Activated CD4-positive, alpha-beta T cell treated with anti-CD3 and anti-CD28 coated beads for 36 hours (primary cell): ENCODE results near the gene RARB. TPM values are rescaled to one million over a fixed set of nuclear protein-coding genes. Genes with fewer than 3 reads are reported as not detected.

ENCODE experiments used
- ATAC-seq: fragments of 200-7000 bp; cut with Tn5 transposase; one replicate; pipeline ENCODE4 v1.10.0; 2021; ENCODE audit warnings: mild to moderate bottlenecking, moderate library complexity
- CTCF ChIA-PET: fragments of 350-600 bp; sonication (Branson Sonifier 250); formaldehyde crosslinking; loops from one replicate; lab custom pipeline; 2021; ENCODE audit warnings: antibody characterized with exemption; lab: Charles Lee
- POLR2A ChIA-PET: fragments of 350-600 bp; sonication (Branson Sonifier 250); formaldehyde crosslinking; loops from one replicate; lab custom pipeline; 2021; ENCODE audit warnings: antibody characterized with exemption, inconsistent platforms; lab: Charles Lee
- DNase-seq: peaks from one replicate; pipeline ENCODE4 v3.0.0-alpha.2; 2020
- H3K27ac Mint-ChIP-seq: one replicate; pipeline ENCODE4 v1.8.0; 2021; ENCODE audit warnings: mixed read lengths
- H3K27me3 Mint-ChIP-seq: one replicate; pipeline ENCODE4 v1.8.0; 2021; ENCODE audit warnings: mixed read lengths
- H3K36me3 Mint-ChIP-seq: one replicate; pipeline ENCODE4 v1.8.0; 2021; ENCODE audit warnings: low read depth, mixed read lengths
- H3K4me1 Mint-ChIP-seq: one replicate; pipeline ENCODE4 v1.8.0; 2021; ENCODE audit warnings: mixed read lengths
- H3K4me3 Mint-ChIP-seq: one replicate; pipeline ENCODE4 v1.8.0; 2021; ENCODE audit warnings: mild to moderate bottlenecking, moderate library complexity, mixed read lengths
- H3K9me3 Mint-ChIP-seq: one replicate; pipeline ENCODE4 v1.8.0; 2021; ENCODE audit warnings: low read depth, mixed read lengths
- intact Hi-C, 2 experiments: fragments of 100-400 bp; cut with DNase I in 1 of 2; cut with micrococcal nuclease in 1 of 2; formaldehyde crosslinking; loops; one replicate each; pipeline versions ENCODE4 v1.14.2 to v1.15.1; 2022 to 2024; cut with DNase I, micrococcal nuclease
- total RNA-seq, 2 experiments: library from RNA; stranded (reverse); gene quantifications; one replicate each; pipeline ENCODE4 v1.2.3, GENCODE V29; 2021

The RARB gene
- not detected for total RNA-seq

GRCh38 chr3:25427942-25428788 is at the start of gene RARB:
Gene RARB (plus strand): TSS chr3:25428263. CDS start chr3:25428732, 469 bp downstream.
- CTCF ChIA-PET = no interaction called here
- Mint-ChIP-seq H3K9me3 (no peaks in the 10 kb centered on the region), H3K36me3 (no peaks in the 10 kb centered on the region), H3K27ac (no peak within 1 kb of the TSS), H3K27me3 (peaks cover 37% of the 10 kb centered on the region), H3K4me1 (peaks cover 6% of the 10 kb centered on the region), H3K4me3 (no peak within 1 kb of the TSS)
- ATAC-seq = peak; percentile 49
- POLR2A ChIA-PET = no interaction called here
- DNase-seq = peak; percentile 15
- intact Hi-C loops = no loop called here

DNA sequence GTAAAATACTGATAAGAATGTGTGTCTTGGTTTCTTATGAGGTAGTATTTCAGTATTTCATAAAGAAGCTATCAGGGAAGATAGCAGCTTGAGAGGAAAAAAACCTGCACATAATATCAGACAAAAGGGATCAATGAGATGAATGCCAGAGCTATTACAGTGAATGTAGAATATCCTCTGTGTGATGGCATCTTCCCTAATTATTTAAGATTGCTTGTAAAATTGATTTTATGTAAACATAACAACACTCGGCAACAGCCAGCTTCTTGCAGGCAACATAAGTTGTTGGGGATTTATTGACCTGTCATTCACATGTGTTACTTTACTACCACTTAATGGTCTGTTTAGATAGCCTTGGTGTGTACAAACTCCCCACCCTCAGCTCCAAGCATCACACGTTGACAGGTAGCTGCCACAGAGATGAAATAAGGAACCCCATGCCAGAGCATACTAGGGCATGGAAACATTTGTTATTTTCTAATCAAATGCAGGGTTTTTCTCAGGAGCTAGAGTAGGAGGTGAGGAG is 49.2 kb upstream of the RARB start:
- Mint-ChIP-seq H3K9me3 (peaks cover 2% of the 10 kb centered on the region), H3K36me3 (no peaks in the 10 kb centered on the region), H3K27ac (no peak overlapping the region), H3K4me1 (no peaks in the 10 kb centered on the region), H3K27me3 (no peaks in the 10 kb centered on the region), H3K4me3 (no peak overlapping the region)
- POLR2A ChIA-PET = no interaction called here
- ATAC-seq (no peak), DNase-seq (no peak)
- CTCF ChIA-PET = interaction anchor here (0.7 to 0.8 kb wide), 2 partner anchors 10 to 165 kb away, joined by 3 read pairs; no protein-coding TSS in a partner anchor
- intact Hi-C loops = no loop called here

DNA sequence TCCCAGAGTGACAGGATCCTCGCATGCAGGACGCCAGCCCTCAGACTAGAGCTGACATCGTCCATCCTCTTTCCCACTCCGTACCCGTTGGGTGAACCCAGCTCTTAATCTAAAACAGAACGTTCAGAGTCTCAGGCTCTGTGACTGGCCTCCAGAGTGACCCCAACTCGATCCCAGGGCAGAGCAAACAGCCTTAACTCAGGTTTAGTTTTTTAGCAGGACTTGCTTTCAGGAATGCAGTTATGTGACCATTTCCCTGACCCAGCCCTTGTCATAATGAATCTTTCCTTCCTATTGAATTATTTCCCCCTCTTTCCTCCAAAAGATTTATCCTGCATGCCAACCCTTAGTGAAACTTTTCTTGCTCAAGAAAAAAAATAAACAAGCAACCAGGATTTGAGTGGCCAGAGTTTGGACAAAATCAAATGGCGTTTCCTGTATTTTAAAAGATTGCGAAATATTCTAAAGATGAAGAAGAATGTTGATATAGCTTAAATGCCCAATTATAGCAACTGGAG is 47.8 kb upstream of the RARB start:
- Mint-ChIP-seq H3K4me3 (no peak overlapping the region), H3K27me3 (peaks cover 2% of the 10 kb centered on the region), H3K9me3 (no peaks in the 10 kb centered on the region), H3K27ac (no peak overlapping the region), H3K36me3 (no peaks in the 10 kb centered on the region), H3K4me1 (no peaks in the 10 kb centered on the region)
- DNase-seq = no peak
- ATAC-seq = no peak
- POLR2A ChIA-PET = no interaction called here
- intact Hi-C loops = no loop called here
- CTCF ChIA-PET = no interaction called here

DNA sequence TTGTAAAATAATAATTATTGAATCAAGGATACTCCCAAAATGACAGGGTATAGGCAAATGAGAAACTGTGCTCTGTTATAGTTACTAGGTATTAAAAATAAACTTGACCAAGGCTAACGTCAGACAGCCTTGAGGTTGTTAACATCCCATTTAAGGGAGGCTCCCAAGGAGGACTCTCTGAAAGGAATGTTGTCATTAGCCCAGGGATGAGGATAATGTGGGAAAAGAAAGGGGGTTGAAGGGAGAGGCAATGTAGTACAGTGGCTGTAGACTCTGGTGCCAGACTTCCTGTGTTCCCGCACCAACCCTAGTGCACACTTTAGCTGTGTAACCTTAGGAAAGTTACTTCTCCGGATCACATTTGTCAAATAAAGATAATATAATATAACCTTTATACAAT is 47.0 kb upstream of the RARB start:
- Mint-ChIP-seq H3K9me3 (no peaks in the 10 kb centered on the region), H3K4me1 (no peaks in the 10 kb centered on the region), H3K4me3 (no peak overlapping the region), H3K27ac (no peak overlapping the region), H3K36me3 (no peaks in the 10 kb centered on the region), H3K27me3 (peaks cover 2% of the 10 kb centered on the region)
- DNase-seq (no peak), ATAC-seq (no peak)
- intact Hi-C loops = no loop called here
- ChIA-PET CTCF (no interaction called here), POLR2A (no interaction called here)

DNA sequence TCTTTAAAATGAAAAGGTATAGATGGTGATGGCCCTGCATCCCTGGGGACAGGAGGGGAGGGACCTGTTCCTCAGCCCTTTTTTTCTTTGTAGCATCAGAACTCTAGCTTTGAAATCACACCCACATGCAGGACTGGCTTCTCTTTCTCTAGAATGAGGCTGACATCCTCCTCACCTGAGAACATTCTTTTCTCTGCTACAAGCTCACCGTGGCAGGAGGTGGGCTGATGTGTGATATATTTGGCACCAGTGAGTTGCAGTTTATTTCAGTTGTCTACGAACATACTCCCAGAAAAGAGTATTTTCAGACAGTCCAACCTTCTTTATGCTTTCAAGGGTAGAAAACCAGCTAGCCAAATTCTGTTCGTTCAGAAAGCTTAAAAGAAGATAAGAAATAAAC is 43.6 kb upstream of the RARB start:
- CTCF ChIA-PET = interaction anchor here (0.7 kb wide), 1 partner anchor 116 kb away, joined by 4 read pairs; no protein-coding TSS in a partner anchor
- H3K27me3 Mint-ChIP-seq = peaks cover 2% of the 10 kb centered on the region
- no peaks in the 10 kb centered on the region for H3K36me3 Mint-ChIP-seq
- no peaks in the 10 kb centered on the region for H3K9me3 Mint-ChIP-seq
- no peaks in the 10 kb centered on the region for H3K4me1 Mint-ChIP-seq
- intact Hi-C loops = no loop called here
- ATAC-seq = no peak
- no peak overlapping the region for H3K4me3 Mint-ChIP-seq
- POLR2A ChIA-PET = no interaction called here
- H3K27ac Mint-ChIP-seq = no peak overlapping the region
- no peak for DNase-seq

- POLR2A ChIA-PET = no interaction called here
- DNase-seq (no peak), ATAC-seq (no peak)
- Mint-ChIP-seq H3K9me3 (no peaks in the 10 kb centered on the region), H3K27ac (no peak overlapping the region), H3K27me3 (peaks cover 2% of the 10 kb centered on the region), H3K4me3 (no peak overlapping the region), H3K4me1 (no peaks in the 10 kb centered on the region), H3K36me3 (no peaks in the 10 kb centered on the region)
- CTCF ChIA-PET = interaction anchor here (1.3 kb wide), 1 partner anchor 207 kb away, joined by 3 read pairs; no protein-coding TSS in a partner anchor
- intact Hi-C loops = no loop called here
These were observed 42.1 kb upstream of the RARB start for GRCh38 chr3:25385807-25386460.

GRCh38 chr3:25386686-25387255 is 41.3 kb upstream of the RARB start:
- intact Hi-C loops = no loop called here

DNA sequence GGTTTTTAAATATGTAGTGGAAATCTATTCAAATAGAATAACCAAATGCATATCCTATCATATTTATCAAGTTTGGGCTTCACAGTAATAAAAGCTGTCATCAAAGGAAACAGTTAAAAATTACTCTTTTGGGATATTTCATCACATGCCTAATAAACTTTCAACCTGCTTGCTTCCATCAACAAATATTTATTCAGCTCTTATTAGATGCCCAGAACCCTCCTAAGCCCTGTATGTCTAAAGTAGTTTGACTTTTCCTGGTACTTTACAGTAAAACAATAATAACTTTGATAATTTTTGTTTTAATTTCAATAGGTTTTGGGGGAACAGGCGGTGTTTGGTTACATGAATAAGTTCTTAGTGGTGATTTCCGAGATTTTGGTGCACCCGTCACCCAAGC is 37.5 kb upstream of the RARB start:
- CTCF ChIA-PET = no interaction called here
- peaks cover 4% of the 10 kb centered on the region for H3K9me3 Mint-ChIP-seq
- no peaks in the 10 kb centered on the region for H3K36me3 Mint-ChIP-seq
- H3K27me3 Mint-ChIP-seq = no peaks in the 10 kb centered on the region
- no peak for ATAC-seq
- no peak overlapping the region for H3K4me3 Mint-ChIP-seq
- no peak for DNase-seq
- intact Hi-C loops = no loop called here
- POLR2A ChIA-PET = no interaction called here
- H3K4me1 Mint-ChIP-seq = no peaks in the 10 kb centered on the region
- H3K27ac Mint-ChIP-seq = no peak overlapping the region

More at GRCh38 chr3:25386686-25387255, 41.3 kb upstream of the RARB start:
- ATAC-seq (no peak), DNase-seq (no peak)
- H3K4me3 Mint-ChIP-seq = no peak overlapping the region
- H3K27ac Mint-ChIP-seq = no peak overlapping the region
- CTCF ChIA-PET = no interaction called here
- H3K4me1 Mint-ChIP-seq = no peaks in the 10 kb centered on the region
- peaks cover 2% of the 10 kb centered on the region for H3K27me3 Mint-ChIP-seq
- H3K9me3 Mint-ChIP-seq = peaks cover 2% of the 10 kb centered on the region
- no peaks in the 10 kb centered on the region for H3K36me3 Mint-ChIP-seq
- POLR2A ChIA-PET = no interaction called here

DNA sequence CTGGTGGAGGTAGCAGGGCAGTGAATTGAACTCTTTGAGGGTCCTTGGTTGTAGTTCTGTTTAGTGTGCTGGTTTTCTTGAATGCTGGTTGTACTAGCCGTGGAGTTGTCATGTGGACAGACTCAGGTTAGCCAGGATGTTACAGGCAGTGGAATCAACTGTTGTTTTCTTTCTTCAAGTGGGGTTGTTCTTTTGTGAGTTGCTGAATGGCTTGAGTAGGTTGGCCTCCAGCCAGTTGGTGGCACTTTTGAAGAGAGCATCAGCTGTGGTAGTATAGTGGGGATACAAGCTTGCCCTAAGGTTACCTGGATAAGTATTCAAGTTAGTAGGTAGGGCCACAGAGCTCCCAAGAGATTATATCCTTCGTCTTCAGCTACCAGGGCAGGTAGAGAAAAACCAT is 31.8 kb upstream of the RARB start:
- intact Hi-C loops = no loop called here
- ChIA-PET CTCF (no interaction called here), POLR2A (no interaction called here)
- Mint-ChIP-seq H3K27ac (no peak overlapping the region), H3K36me3 (no peaks in the 10 kb centered on the region), H3K9me3 (peaks cover 4% of the 10 kb centered on the region), H3K4me1 (no peaks in the 10 kb centered on the region), H3K4me3 (no peak overlapping the region), H3K27me3 (no peaks in the 10 kb centered on the region)
- DNase-seq (no peak), ATAC-seq (no peak)

GRCh38 chr3:25396686-25397085 is 31.4 kb upstream of the RARB start:
- DNase-seq (no peak), ATAC-seq (no peak)
- Mint-ChIP-seq H3K4me3 (no peak overlapping the region), H3K27me3 (no peaks in the 10 kb centered on the region), H3K36me3 (no peaks in the 10 kb centered on the region), H3K9me3 (peaks cover 3% of the 10 kb centered on the region), H3K27ac (no peak overlapping the region), H3K4me1 (no peaks in the 10 kb centered on the region)
- ChIA-PET CTCF (no interaction called here), POLR2A (no interaction called here)
- intact Hi-C loops = no loop called here

GRCh38 chr3:25397150-25397549 is 30.9 kb upstream of the RARB start:
- intact Hi-C loops = no loop called here

More at GRCh38 chr3:25397150-25397549, 30.9 kb upstream of the RARB start:
- ATAC-seq (no peak), DNase-seq (no peak)
- ChIA-PET POLR2A (no interaction called here), CTCF (no interaction called here)
- Mint-ChIP-seq H3K27ac (no peak overlapping the region), H3K27me3 (no peaks in the 10 kb centered on the region), H3K9me3 (no peaks in the 10 kb centered on the region), H3K4me3 (no peak overlapping the region), H3K36me3 (no peaks in the 10 kb centered on the region), H3K4me1 (no peaks in the 10 kb centered on the region)
